HepG2 (cell line): ENCODE measurements around the gene OR8U1.

Experiments used
- CHD4 ChIP-seq: fragments of 200-600 bp; sonication (generic); IDR thresholded peaks from 2 replicates; pipeline ENCODE4 v1.7.0; 2017; ENCODE audit warnings: mild to moderate bottlenecking, low read length, borderline replicate concordance
- EHMT2 ChIP-seq: fragments of 200-600 bp; sonication (generic); IDR thresholded peaks from 2 replicates; pipeline ENCODE4 v1.7.0; 2017; ENCODE audit warnings: antibody characterized with exemption, low read depth, low read length, borderline replicate concordance
- NCOA2 ChIP-seq: sonication (generic); formaldehyde crosslinking; IDR thresholded peaks from 2 replicates; pipeline ENCODE4 v1.8.0; 2022; ENCODE audit warnings: inconsistent platforms

DNA sequence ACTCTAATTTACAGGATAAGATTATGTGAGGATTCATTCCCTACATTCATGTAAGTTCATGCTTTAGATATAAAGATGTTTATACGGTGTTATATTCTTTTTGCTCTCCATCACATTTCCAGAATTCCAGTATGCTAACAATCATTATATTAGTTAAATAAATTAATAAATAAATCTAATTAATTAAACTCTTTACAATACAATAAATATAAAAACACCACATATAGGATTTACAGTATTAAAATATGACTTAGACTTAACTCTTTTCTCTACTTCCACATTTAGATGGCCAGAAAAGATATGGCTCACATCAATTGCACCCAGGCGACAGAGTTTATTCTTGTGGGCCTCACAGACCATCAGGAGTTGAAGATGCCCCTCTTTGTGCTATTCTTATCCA lies at the start of gene OR8U1:
- TF ChIP-seq CHD4, result no peak
- TF ChIP-seq EHMT2, result no peak
- TF ChIP-seq NCOA2 (CRISPR knock-in tag), result no peak
